Activated CD8-positive, alpha-beta memory T cell treated with anti-CD3 and anti-CD28 coated beads for 24 hours (primary cell): ENCODE results near the gene FOXK1.

Experiments used
- DNase-seq: peaks from one replicate; pipeline ENCODE4 v3.0.0-alpha.2; 2020

The FOXK1 gene

DNA sequence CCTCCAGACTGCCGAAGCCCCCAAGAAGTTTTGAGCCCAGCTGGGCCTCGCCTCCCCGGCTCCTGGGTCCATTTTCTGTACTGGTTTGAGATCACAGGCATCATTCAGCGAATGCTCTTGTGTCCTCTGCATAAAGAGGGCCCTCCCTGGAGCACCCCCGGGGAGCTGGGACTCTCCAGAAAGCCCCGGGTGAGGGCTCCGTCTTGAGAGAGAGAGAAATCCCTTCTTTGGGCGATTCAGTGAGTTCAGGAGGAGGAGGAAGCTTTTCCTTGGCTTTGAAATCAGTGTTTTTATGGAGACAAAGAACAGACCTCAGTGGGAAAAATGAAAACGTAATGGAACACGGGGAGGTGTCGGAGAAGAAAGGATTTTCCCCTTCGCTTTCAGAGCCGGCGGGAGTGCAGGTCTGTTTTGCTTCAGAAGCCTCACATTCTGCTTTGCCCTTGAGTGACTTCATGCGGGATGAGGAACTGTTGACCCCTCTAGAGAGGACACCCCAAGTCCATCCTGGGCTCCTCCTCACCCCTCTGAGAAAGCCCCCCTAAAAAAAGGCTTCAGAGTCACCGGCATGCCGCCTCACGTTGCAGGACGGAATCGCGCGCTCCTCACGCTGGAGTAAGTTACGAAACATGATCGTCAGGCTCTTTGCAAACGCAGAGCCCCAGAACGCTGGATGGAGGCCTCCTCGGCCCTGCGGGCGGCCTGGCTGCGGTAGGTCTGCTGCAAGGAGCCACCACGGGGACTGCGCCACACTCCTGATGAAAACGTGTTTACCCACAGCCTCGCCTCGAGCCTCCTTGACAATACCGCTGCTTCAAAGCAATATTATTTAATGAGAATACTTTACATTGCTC lies 84.8 kb downstream of the FOXK1 start:
- DNase-seq = no peak

GRCh38 chr7:4768597-4769569 lies 86.8 kb downstream of the FOXK1 start:
- no peak for DNase-seq

GRCh38 chr7:4769761-4770160 lies 87.7 kb downstream of the FOXK1 start:
- DNase-seq = no peak

DNA sequence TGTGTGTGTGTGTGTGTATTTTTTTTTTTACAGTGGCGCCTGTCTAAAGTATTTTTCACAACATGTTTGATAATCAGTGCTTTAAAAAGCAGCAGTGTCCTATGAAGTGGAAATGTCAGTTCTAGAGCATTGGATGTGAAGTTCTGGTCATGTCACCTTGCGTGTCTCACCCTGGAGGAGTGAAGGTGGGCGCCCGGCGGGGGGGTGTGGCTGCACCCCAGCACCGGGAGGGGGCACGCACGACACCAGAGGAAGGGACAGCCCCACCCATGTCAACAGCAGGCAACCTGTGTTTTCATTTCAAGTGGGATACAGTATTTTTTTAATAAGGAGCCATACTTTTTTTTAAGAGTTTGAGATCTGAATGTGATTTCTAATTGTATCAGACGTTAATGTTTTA lies 88.8 kb downstream of the FOXK1 start:
- DNase-seq = no peak

GRCh38 chr7:4771737-4772136 lies 89.6 kb downstream of the FOXK1 start:
- DNase-seq = no peak

- DNase-seq = no peak
These were observed 90.2 kb downstream of the FOXK1 start for GRCh38 chr7:4772306-4772705.

GRCh38 chr7:4774007-4774406 lies 91.9 kb downstream of the FOXK1 start:
- no peak for DNase-seq

GRCh38 chr7:4774658-4775249 lies 92.7 kb downstream of the FOXK1 start:
- no peak for DNase-seq

DNA sequence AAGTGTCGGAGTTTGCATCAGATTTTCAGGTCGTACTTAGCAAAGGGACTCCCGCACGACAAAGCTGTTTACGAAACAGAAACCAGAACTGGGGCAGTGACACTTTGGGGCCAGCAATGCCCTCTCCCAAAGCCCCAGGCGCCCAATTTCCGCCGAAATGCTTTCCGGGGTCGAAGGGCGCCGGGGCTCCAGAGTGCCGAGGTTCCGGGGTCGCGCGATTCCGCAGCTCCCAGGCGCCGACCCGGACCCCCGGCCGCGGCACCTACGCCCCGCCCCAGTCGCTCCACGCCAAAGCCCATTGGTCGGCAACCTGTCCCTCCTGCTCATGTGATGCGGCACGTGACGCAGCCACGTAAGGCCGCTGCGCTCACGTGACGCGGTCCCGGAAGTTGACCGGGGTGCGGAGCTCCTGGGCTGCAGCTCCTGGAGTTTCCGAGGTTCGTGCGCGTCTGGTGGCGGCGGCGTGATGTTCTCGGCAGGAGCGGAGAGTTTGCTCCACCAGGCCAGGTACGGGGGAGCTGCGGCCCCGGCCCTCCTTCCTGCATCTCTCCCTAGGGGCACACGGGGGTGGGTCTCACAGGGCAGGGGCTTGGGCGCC lies 93.3 kb downstream of the FOXK1 start, which contains the start of gene AP5Z1:
AP5Z1 (plus strand) TSS at position 374 of the 598 bp plus-strand sequence; CDS start at position 467, 93 bp downstream.
- DNase-seq = peak; percentile 96

DNA sequence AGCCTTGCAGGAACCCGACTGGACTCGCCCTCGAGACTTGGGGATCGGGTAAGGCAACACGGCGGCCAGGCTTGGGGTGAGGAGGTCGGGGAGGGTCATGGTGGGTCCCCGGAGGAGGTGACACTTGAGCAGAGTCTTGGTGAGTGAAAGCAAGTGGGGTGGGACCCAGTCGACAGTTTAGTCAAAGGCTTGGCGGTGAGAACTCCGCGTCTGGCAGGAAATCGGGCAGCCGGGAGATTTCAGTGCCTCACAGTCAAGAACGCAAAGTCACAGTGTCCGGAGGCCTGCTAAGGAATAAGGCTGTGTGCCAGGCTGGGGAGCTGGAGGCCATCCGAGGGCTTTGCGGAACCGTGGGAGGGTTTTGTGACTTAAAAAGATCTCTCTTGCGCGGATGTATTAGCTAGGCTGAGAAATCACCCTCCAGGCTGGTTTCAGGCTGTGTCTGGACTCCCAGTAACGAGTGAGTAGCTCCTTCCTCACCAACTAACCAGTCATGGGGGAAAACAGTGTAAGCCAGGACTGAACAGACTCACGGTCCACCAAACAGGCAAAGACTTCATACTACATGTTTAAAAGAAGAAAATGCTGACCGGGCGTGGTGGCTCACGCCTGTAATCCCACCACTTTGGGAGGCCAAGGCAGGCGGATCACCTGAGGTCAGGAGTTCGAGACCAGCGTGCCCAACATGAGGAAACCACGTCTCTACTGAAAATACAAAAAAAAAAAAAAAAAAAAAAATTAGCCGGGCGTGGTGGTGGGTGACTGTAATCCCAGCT lies 93.9 kb downstream of the FOXK1 start:
- no peak for DNase-seq

DNA sequence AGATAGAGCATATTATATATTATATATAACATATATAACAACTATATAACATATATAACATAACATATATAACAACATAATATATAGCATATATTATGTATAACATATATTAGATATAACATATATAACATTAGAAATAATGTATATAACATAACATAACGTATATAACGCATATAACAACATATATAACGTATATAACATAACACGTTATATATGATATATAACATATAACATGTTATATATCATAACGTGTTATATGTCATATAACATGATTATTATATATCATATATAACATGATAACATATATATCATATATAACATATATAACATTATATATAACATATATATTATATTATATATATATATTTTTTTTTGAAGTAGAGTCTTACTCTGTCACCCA lies 97.0 kb downstream of the FOXK1 start:
- DNase-seq = no peak

DNA sequence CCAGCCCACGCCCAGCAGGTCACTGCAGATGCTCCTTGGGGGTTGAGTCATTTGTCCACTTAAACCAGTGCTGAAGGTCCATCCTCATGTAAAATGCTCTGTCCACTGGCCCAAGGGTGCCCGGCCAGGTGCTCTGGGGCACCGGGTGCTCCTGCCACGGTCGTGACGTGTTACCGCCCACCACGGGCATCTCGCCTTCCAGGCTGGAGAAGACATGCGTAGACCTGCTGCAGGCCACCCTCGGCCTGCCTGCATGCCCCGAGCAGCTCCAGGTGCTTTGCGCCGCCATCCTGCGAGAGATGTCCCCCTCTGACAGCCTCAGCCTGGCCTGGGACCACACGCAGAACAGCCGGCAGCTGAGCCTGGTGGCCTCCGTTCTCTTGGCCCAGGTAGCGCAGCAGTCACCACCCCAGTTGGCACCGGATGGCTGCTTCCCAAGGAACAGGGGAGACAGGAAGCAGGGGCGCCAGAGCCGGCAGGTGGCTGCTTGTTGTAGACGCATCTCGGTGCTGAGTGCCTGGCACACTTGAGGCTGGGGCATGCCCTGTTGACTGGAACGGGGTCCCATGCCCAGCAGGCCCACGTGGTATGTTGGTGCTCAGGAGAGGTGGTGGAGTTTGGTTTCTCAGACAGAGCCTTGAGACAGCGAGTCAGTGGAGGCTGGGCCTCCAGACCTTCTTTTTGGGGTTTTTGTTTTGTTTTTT lies 99.4 kb downstream of the FOXK1 start:
- no peak for DNase-seq

DNA sequence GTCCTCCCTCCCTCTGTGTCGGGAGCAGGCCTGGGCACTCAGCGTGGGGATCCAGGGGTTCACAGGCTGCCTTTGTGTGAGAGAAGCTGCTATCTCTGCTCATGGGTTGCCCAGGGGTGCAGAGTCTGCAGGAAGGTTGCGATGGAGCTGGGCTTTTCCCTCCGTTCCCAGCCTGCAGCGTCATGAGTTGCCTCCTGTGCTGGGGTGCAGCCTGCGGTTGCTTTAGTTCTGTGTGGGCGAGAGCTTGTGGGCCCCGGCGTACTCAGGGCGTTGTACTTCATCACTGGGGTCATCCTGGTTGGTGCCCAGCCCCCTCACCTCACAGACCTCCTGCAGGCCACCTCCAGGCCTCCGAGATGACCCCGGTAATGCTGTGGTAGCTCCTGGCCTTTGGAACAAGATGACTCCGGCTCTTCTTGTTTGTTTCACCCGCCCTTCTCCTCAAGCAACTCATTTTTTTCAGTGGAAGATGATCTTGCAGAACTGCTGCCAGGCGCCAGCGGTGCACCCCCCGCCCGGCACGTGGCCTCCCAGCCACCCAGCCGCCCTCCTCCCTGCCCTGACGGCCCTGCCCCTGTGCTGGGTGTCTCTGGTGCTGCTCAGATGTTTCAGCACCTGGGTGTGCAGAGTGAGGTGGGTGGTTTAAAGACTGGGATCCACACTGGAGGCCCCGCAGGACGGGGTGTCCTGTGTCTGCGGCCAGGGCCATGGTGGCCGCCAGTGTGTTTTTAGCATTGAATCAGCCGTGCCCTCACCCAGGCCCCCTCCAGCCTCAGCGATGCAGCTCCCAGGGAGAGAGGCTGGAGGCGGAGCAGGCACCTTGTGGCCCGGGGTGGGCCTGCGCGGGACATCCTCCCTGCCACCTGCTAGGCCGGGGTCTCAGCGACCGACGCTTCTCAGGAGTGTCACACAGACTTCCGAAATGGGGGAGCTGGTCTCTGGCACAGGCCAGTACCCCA lies 100.5 kb downstream of the FOXK1 start:
- no peak for DNase-seq

DNA sequence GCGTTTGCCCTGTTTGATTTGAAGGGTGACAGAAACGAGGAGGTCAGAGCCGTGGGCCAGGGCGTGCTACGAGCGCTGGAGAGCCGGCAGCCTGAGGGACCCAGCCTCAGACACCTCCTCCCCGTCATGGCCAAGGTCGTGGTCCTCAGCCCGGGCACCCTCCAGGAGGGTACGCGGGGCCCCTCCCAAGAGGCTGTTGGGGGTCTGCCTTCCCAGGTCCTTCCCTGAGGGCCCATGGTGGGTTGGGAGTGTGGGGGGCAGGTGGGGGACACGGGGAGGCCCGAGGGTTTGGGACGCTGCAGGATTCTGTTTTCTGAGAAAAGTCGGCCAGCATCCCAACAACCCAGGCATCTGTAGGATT lies 101.2 kb downstream of the FOXK1 start:
- no peak for DNase-seq

DNA sequence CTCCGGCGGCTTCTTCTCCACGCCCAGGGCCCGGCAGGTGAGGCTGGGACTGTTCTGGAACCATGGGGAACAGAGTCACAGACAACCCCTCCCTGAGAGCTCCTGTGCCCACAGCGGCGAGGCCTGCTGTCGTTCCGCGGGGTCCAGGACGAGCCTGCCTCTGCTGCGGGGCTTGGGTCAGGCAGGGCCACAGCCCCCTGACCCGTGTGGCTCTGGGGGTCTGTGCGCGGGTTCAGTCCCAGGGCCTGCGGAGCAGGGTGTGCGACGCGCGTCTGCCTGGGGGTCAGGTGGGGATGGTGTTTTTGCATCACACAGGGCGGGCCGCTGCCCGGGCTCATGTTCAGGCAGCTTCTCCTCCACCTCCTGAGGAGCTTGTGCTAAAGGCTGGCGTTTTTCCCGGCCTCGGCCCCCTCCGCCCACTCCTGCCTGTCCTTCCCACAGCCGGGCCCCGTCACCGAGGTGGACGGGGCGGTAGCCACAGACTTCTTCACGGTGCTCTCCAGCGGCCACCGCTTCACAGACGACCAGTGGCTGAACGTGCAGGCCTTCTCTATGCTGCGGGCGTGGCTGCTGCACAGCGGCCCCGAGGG lies 101.8 kb downstream of the FOXK1 start:
- no peak for DNase-seq

- no peak for DNase-seq
These were observed 102.7 kb downstream of the FOXK1 start for GRCh38 chr7:4784799-4785198.

DNA sequence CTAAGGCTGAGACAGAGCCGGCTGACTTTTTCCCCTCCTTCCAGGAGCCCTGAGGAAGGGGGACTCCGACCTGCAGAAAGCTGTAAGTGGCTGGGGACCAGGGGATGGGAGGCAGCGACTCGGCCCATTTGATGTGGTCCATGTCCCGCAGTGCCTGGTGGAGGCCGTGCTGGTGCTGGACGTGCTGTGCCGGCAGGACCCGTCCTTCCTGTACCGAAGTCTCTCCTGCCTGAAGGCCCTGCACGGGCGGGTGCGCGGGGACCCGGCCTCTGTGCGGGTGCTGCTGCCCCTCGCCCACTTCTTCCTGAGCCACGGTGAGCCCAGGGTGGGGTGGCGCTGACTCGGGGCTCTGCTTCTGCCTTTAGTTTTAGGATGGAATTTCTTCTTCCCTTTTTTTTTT lies 103.3 kb downstream of the FOXK1 start:
- no peak for DNase-seq

- DNase-seq = no peak
These were observed 103.9 kb downstream of the FOXK1 start for GRCh38 chr7:4786015-4786414.

DNA sequence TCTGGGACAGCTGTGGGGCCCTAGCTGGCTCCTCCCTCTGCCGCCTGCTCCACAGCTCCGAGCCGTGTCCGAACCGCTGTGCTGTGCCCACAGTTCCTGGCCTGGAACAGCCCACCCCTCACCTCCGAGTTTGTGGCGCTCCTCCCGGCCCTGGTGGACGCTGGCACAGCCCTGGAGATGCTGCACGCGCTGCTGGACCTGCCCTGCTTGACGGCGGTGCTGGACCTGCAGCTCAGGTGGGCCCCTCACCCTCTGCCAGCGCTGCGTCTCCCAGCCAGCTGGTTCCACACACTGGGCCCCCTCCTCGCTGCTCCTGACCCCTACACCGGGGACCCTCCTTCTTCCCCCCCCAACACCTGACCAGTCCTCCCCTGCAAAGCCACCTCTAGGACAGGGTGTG lies 105.4 kb downstream of the FOXK1 start:
- no peak for DNase-seq
